ENCODE data around the gene ARMC5.
"Not testable (repeated sequence)": the region's sequence is repeated elsewhere in the genome, so short reads cannot be mapped to it uniquely, and the experiment has no call there.

ARMC5 gene

DNA sequence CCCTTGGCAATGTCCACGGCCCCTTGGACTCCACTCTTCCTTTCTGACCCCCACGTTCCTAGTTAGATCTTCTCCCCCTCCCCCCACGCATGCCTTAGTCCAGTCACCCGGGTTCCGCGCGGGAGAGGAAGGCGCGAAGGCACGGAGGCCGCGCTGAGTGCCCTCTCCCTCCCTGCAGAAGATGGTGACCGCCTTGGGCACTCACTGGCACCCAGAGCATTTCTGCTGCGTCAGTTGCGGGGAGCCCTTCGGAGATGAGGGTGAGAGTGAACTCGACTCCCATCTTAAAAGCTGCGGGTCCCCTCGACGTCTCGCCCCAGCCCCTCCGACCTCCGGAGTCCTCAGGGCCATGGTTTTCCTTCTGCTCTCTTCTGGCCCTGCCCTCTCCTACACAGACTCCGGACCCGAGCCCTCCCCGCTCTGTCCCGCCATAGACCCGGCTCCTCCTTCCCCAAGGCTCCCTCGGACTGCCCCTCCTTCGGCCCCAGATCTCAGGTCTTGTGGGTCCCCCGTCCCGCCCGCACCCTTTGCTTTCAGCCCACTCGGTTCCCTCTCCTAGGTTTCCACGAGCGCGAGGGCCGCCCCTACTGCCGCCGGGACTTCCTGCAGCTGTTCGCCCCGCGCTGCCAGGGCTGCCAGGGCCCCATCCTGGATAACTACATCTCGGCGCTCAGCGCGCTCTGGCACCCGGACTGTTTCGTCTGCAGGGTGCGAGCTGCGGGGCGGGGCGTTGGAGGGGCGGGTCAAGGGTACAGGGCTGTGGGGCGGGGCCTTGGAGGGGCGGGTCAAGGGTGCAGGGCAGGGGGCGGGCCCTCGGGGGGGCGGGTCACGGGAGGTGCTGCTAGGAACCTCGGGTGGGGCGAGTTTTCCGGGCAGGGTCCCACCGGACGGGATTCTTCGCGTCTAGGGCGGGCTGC, 17.3 kb downstream of the ARMC5 start:
- DNase-seq (ENCODE audit: low read depth in 2 of 3, low spot score in 1 of 3) = peak; percentile 76 to 87 (median 84)

DNA sequence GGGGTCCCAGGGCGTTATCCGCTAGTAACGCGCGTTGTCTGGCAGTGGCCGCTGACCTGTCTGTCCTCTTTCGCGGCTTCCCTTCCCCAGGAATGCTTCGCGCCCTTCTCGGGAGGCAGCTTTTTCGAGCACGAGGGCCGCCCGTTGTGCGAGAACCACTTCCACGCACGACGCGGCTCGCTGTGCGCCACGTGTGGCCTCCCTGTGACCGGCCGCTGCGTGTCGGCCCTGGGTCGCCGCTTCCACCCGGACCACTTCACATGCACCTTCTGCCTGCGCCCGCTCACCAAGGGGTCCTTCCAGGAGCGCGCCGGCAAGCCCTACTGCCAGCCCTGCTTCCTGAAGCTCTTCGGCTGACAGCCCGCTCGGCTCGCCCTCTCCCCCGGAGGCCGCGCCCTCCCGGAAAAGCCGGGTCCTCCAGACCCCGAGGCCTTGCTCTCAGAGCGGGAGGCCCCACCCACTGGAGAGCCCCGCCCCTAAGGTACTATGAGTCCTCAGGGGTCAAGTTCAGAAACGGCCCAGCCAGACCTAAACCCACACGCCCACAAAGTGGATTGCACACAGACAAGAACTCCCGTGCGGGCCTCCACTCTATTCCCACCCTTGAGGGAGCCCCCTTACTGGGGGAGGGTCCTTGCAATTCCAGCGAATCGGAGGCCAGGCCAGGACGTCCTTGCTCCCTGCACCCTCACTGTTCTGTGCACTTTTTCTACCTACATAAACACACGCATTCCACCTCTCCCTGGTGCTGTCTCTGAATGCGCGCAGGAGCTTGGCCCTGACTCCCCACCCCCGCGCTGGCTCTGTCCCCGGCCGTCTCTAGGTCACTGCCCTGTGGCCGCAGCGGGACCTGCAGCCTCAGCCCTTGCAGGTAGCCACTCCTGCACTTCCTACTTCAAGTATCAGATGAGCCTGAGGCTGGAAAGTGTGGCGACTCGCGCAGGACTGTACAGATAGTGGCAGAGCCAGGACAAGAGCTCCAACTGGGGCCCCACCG, 18.2 kb downstream of the ARMC5 start:
- DNase-seq (ENCODE audit: low read depth in 2 of 3, low spot score in 1 of 3) = no peak

GRCh38 chr16:31478956-31479355, 19.7 kb downstream of the ARMC5 start:
- no peak for DNase-seq (ENCODE audit: low read depth in 2 of 3, low spot score in 1 of 3)

DNA sequence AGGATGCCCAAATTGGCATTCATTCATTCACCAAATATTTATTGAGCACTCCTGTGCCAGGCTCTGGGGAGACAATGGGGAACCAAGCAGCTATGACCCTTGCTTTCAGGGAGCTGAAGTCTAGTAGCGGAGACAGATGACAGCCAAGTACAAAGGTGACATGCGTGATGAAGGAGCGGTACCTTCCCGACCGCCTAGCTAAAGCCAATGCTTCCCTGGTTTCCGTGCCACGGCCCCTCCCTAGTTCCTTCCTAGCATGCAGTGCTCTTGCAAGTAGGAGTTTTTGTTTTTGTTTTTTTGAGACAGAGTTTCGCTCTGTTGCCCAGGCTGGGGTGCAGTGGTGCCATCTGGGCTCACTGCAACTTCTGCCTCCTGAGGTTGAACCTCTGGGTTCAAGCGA, 20.4 kb downstream of the ARMC5 start:
- DNase-seq (ENCODE audit: low read depth in 2 of 3, low spot score in 1 of 3) = no peak

- no peak for DNase-seq (ENCODE audit: low read depth in 2 of 3, low spot score in 1 of 3)
These were observed 21.7 kb downstream of the ARMC5 start for GRCh38 chr16:31480851-31481536.

DNA sequence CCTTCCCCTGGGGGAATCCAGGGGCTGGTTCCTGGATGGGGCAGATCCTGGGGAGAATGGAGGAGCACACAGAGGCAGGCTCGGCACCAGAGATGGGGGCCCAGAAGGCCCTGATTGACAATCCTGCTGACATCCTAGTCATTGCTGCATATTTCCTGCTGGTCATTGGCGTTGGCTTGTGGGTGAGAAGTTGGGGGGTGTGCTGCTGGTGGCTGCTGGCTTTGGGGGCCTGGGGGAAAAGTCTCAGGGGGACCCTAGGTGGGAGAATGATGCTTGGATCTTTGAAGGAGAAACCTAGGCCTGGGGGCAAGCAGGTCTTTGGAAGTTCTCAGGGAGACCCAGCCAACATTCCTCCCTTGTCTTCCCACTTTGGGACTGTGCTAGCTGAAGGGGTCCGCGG, 23.8 kb downstream of the ARMC5 start, which contains the start of gene SLC5A2:
Gene SLC5A2, plus strand, starts transcription at position 43 of the 400 bp plus-strand sequence. Its CDS starts 14 bp downstream, at position 57.
- DNase-seq (ENCODE audit: low read depth in 2 of 3, low spot score in 1 of 3) = no peak

- not testable (repeated sequence) for DNase-seq (ENCODE audit: low read depth in 2 of 3, low spot score in 1 of 3)
These were observed 24.7 kb downstream of the ARMC5 start for GRCh38 chr16:31484048-31484447.

- no peak for DNase-seq (ENCODE audit: low read depth in 2 of 3, low spot score in 1 of 3)
These were observed 25.3 kb downstream of the ARMC5 start for GRCh38 chr16:31484491-31485171.

- DNase-seq (ENCODE audit: low read depth in 2 of 3, low spot score in 1 of 3) = no peak
These were observed 26.3 kb downstream of the ARMC5 start for GRCh38 chr16:31485571-31485970.

DNA sequence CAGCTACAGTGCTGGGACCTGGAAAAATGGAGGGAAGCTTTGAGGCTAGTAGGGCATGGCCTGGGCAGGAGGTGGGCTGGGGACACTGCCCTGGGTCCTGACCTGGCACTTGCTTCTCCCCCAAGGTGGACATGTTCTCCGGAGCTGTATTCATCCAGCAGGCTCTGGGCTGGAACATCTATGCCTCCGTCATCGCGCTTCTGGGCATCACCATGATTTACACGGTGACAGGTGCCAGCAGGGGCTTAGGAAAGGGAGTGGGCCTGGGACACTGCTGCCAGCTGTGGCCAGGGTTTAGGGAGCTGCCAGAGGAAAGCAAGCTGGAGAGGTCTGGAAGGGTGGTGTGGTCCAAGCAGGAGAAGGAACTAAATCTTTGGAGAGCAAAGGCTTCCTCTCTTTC, 26.7 kb downstream of the ARMC5 start:
- DNase-seq (ENCODE audit: low read depth in 2 of 3, low spot score in 1 of 3) = no peak

DNA sequence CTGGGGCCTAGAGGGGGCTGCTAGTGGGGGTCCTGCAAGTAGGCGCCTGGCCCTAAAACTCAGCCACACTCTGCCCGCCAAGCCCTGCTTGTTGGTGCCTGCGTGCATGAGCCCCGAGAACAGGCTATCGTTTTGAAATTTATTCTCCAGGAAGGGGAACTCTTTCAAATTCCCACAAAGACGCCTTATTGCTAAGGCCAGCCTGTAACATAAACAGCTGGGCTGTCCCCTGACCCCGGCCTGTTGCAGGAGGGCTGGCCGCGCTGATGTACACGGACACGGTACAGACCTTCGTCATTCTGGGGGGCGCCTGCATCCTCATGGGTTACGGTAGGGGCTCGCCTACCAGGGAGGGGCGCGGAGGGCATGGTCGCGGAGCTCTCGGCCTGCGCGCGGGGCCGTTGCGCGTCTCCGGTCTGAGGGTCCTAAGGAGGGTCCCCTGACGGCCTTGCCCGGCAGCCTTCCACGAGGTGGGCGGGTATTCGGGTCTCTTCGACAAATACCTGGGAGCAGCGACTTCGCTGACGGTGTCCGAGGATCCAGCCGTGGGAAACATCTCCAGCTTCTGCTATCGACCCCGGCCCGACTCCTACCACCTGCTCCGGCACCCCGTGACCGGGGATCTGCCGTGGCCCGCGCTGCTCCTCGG, 27.9 kb downstream of the ARMC5 start:
- DNase-seq (ENCODE audit: low read depth in 2 of 3, low spot score in 1 of 3) = no peak

- peak in 2 of 3 donors; percentile 39 to 46 for DNase-seq (ENCODE audit: low read depth in 2 of 3, low spot score in 1 of 3)
These were observed 28.6 kb downstream of the ARMC5 start for GRCh38 chr16:31487720-31488467.

- no peak for DNase-seq (ENCODE audit: low read depth in 2 of 3, low spot score in 1 of 3)
These were observed 29.4 kb downstream of the ARMC5 start for GRCh38 chr16:31488468-31489297.

- no peak for DNase-seq (ENCODE audit: low read depth in 2 of 3, low spot score in 1 of 3)
These were observed 29.9 kb downstream of the ARMC5 start for GRCh38 chr16:31489298-31489564.

GRCh38 chr16:31489616-31490584, 30.6 kb downstream of the ARMC5 start:
- no peak for DNase-seq (ENCODE audit: low read depth in 2 of 3, low spot score in 1 of 3)

GRCh38 chr16:31491778-31492418, 32.6 kb downstream of the ARMC5 start:
- no peak for DNase-seq (ENCODE audit: low read depth in 2 of 3, low spot score in 1 of 3)

All from stimulated activated CD4-positive, alpha-beta T cell treated with anti-CD3 and anti-CD28 coated beads, Interleukin-12 subunit alpha, Interleukin-12 subunit beta, amount 100 ng/mL, for 48 hours (primary cell).